ENCODE results near the gene FBXL14.

FBXL14 gene

DNA sequence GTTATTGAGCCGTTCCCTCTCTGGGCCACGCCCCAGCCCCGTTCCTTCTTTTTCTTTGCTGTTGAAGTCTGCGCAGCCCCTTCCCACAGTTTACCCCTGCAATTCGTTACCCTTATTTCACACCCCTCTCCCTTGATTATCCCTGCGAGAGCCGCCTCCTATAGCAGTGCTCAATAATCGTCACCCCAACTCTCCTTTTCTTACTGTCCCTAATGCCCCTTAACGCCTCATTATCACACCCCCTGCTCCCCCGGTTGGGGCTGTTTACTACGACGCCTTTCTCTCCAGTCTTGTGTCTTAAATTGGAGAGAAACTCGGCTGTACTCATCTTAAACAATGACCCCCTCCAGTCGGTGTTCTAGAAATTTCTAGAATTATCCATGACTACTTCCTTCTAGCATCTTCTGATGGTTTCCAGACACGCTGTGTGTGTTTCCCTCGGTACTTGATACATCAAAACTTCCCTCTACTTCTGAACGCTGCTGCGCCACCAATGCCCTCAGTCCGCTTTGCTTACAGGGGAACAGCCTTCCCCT, 713 bp upstream of the FBXL14 start:
- DNase-seq (ENCODE audit: low read depth in 1 of 2, low spot score in 1 of 2) = no peak

GRCh38 chr12:1594006-1594260, 448 bp downstream of the FBXL14 start:
- DNase-seq (ENCODE audit: low read depth in 1 of 2, low spot score in 1 of 2) = no peak

- DNase-seq (ENCODE audit: low read depth in 1 of 2, low spot score in 1 of 2) = peak; percentile 29 to 39
Observed at GRCh38 chr12:1593174-1594005, 991 bp downstream of the FBXL14 start.

DNA sequence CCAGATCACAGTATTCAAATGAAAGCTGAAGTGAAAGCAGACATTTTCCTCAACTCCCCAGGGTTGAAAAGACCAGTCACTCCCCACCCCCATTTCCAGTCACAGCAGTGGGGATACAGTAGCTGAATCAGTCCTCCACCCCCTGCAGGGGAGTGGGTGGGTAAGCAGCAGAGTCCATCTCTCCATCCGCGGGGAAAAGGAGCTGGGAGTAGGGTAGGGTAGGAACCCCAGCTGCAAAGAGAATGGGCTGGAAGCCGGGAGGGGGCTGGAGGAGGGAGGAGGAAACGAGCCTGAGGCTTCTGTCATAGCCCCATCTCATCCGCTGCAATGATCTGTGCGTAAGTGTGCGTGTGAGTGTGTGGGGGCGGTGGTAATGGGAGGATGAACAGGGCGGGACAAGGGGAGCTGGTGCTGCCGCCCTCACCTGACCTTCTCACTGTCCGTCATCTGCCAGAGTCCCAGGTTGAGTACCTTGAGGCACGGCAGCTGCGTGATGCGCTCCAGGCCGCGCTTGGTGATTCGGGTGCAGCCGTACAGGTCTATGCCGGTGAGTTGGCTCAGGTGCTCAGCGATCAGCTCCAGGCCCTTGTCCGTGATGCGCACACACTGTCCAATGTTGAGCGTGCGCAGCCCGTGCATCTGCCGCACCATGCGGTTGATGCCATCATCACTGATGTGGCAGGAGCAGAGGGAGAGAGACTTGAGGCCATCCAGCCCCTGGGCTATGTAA, 1.8 kb downstream of the FBXL14 start:
- DNase-seq (ENCODE audit: low read depth in 1 of 2, low spot score in 1 of 2) = peak; percentile 19 to 38

GRCh38 chr12:1591543-1591942, 2.8 kb downstream of the FBXL14 start:
- DNase-seq (ENCODE audit: low read depth in 1 of 2, low spot score in 1 of 2) = no peak

- no peak for DNase-seq (ENCODE audit: low read depth in 1 of 2, low spot score in 1 of 2)
Observed at GRCh38 chr12:1591034-1591433, 3.3 kb downstream of the FBXL14 start.

DNA sequence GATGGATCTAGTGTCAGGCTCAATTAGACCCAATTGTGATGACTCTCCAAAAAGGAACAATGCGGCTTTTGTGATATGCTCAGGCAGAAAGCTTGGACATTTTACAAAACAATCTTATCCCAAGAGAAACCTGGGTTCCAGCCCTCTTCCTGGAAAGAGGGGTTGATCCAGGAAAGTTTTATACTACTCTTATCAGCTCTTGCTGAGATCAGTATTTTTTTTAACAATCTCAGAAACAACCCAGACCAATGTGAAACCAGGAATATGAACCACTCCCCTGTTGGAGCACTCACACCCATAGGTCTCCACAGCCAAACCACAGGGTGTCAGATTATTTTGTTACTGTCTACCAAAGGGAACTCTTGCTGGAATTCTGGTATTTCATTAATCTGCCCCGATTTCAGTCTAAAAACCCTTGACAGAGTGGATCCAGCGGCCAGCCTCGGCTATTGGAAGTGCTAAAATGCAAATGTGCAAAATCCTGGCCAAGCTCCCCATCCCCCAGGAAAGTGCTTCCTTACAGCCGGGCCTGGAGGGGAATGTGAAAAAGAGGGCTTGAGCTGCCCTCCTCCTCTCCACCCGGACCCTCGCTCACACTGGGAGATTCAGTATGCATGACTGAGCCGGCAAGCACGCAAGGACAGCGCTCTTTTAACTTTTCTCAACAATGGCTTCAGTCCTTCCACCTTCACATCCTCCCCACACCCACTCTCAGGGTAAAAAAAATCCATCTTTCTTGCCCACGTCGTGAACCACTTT, 4.0 kb downstream of the FBXL14 start:
- no peak for DNase-seq (ENCODE audit: low read depth in 1 of 2, low spot score in 1 of 2)

DNA sequence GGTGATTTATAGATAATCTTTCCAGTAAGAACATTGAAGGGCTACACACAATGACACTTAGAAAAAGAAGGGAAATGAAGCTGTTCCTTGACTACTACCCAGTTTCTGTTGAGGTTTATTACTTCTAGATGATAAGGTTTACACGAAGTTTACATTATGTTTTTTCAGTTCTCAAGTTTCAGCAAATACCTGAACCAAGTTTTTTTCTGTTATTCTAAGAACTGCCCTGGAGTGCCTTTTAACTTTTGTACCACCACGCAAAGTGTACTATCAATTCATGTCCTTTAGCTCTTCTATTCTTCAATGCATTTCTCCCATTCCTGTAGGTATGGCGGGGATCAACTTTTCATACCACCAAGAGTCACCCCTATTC, 5.8 kb downstream of the FBXL14 start:
- no peak for DNase-seq (ENCODE audit: low read depth in 1 of 2, low spot score in 1 of 2)

DNA sequence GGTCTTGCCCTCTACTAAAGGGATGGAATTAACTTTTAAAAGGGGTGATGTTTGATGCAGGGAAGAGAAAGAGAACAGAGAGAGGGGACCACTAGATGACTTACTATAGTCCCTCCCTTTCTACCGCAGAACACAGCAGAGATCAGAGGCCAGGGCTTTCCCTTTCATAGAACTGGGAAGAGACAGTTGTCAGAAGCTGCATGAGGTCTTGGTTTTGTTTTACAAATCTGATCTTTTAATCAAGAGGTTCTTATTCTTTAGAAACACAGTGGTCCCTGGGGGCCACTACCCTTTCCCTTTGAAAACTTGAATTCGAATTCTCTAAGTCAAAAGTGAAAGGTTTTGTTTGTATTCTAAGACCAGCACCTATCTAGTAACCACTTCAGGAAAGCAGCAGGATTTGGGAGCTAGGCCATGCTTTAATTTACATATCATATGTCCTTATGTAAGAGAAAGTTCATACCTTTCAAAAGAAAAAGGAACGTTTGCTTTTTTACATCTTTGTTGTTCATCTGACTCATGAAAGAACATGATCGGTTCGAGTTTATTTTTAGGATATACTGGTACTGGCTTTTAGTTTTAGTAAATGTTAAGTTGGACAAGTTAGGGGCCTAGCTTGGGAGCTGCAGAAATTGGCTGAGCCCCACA, 6.3 kb downstream of the FBXL14 start:
- DNase-seq (ENCODE audit: low read depth in 1 of 2, low spot score in 1 of 2) = no peak

DNA sequence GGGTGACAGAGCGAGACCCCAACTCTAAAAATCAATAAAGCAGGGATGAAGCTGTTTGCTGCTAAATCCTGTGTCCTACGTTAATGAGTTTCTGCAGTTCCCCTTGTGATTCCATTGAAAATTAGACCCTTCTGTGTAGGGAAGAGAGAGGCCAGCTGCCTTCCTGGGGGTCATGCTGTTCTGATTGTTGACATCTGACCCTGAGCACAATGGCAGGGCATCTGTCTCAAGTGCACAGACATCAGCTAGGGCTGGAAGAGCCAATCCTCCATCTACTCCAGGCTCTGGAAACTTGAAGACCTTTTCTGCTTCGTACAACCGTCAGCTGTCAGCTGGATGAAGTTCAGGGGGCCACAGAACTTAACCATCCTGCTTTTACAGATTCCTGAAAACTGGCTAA, 10.1 kb downstream of the FBXL14 start:
- DNase-seq (ENCODE audit: low read depth in 1 of 2, low spot score in 1 of 2) = no peak

- peak in 1 of 2 donors; percentile 37 for DNase-seq (ENCODE audit: low read depth in 1 of 2, low spot score in 1 of 2)
Observed at GRCh38 chr12:1583421-1584078, 10.8 kb downstream of the FBXL14 start.

DNA sequence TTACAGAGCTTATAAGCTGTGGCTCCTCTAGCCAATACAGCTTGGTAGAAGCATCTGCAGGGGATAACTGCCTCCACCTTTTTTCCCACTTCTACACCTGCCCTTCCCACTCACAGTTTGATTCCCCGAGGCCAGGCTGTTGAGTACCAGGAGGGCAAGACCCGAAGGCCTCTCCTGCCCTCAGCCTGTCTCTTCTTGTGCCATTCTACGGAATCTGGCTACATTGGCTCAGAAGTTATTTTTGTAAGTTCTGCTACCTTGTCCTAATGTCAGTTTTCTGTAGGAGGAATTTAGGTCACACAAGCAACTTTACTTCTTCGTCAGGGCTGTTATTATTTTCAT, 11.7 kb downstream of the FBXL14 start:
- DNase-seq (ENCODE audit: low read depth in 1 of 2, low spot score in 1 of 2) = no peak

DNA sequence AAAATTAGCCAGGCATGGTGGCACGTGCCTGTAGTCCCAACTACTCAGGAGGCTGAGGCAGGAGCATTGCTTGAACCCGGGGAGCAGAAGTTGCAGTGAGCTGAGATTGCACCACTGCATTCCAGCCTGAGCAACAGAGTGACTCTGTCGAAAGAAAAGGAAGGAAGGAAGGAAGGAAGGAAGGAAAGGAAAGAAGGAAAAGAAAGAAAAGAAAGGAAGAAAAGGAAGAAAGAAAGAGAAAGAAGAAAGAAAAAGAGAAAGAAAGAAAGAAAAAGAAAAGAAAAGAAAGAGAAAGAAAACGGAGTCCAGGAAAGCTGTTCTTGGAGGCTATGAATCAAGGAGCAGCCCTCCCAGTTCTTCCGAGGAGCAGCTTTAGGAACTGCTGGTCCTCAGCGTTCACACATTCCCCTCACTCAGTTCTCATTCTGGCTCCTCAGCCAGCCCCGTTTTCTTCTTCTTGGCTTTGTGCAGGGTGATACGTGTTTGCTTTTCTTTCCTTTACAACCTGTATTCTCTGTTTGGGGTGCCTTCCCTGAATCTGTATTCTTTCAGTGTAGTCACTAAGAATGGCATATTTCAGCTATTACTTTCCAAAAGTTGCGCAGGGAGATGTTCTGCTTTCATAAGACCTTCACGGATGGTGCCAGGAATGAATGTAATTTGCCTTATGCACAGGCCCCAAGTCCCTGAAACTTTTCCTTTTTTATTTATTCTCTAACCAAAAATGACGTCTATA, 12.2 kb downstream of the FBXL14 start:
- no peak for DNase-seq (ENCODE audit: low read depth in 1 of 2, low spot score in 1 of 2)

- no peak for DNase-seq (ENCODE audit: low read depth in 1 of 2, low spot score in 1 of 2)
Observed at GRCh38 chr12:1580526-1580925, 13.9 kb downstream of the FBXL14 start.

GRCh38 chr12:1579651-1580435, 14.5 kb downstream of the FBXL14 start:
- DNase-seq (ENCODE audit: low read depth in 1 of 2, low spot score in 1 of 2) = no peak

- DNase-seq (ENCODE audit: low read depth in 1 of 2, low spot score in 1 of 2) = no peak
Observed at GRCh38 chr12:1576410-1577241, 17.8 kb downstream of the FBXL14 start.

DNA sequence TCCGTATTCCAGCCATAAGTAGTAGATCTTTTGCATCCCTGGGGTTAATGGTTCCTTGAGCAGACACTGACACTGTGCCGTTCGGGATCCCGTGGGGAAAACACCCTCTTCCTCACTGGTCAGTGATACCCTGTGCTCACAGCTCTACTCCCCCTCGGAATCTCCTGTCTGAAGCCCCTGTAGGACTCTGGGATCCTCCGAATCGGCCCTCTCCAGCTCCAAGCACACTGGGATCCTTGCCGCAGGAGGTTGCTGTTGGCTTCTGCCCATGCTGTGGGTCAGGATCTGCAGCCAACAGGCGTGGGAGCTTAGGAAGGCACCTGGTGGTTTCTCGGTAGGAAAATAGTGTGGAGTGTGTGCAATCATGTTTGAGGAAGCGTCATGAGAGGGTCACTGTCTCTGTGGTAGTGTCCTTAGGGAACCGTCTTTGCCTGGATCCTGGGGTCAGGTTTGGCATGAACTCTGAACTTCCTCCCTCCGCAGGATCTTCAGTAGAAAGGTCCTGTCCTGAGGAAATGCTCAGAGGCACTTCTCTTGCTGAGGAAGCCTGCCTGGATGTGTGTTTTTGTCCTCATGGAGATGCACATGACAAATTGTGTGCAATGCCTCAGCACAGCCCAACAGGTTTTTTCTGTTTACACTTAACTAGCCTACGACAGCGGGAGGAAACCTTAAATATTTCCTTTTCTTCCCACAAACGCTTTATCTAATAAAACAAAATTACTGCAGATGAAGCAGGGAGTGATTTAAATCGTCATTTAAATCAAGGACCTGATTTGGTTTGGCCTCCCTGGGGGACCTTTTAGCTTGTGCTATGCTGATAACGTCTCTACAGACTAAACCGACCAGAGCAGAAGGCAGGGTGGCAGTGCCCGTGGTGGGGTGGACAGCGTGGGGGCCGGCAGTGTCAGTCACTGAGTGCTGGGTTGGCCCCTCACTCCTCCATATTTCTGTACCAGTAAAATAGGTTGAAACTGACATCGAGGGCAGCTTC, 18.7 kb downstream of the FBXL14 start:
- no peak for DNase-seq (ENCODE audit: low read depth in 1 of 2, low spot score in 1 of 2)
